ENCODE data around the gene NELL1. TPM values are rescaled to one million over a fixed set of nuclear protein-coding genes. Genes with fewer than 3 reads are reported as not detected.

The NELL1 gene
- total and polyA plus RNA-seq, 2 donors (not counting 3 experiments of a cell fraction or from before 2014, with no cell fraction given): not detected

GRCh38 chr11:20894296-20894695 is 224.9 kb downstream of the NELL1 start:
- no peaks in the 10 kb centered on the region for H3K36me3 ChIP-seq (ENCODE audit: control insufficient read depth in 2 of 2, extremely low read depth in 1 of 2, insufficient read depth in 2 of 2, low read length in 2 of 2)
- no peaks in the 10 kb centered on the region for H3K4me1 ChIP-seq (ENCODE audit: control insufficient read depth, extremely low read depth, insufficient read depth, low read length)
- no peak overlapping the region for H3K27ac ChIP-seq (ENCODE audit: insufficient read depth, low read depth, low read length)
- H3K9me1 ChIP-seq (replicated peaks; ENCODE audit: control insufficient read depth, extremely low read depth, insufficient read depth, low read length): no peaks in the 10 kb centered on the region
- H3K79me2 ChIP-seq (ENCODE audit: control insufficient read depth, insufficient read depth, low read length): no peaks in the 10 kb centered on the region
- no peaks in the 10 kb centered on the region for H3K27me3 ChIP-seq (ENCODE audit: control insufficient read depth in 2 of 2, insufficient read depth in 2 of 2, low read length in 2 of 2)
- CTCF ChIA-PET: no interaction called here
- DNase-seq (ENCODE audit: low read depth, low spot score): no peak
- no peak for FAIRE-seq
- no TSS peak for BruUV-seq (replicated peaks)
- H3K9me3 ChIP-seq (replicated peaks; ENCODE audit: control insufficient read depth, insufficient read depth, low read length): peaks cover 3% of the 10 kb centered on the region
- H4K20me1 ChIP-seq (replicated peaks; ENCODE audit: control insufficient read depth, extremely low read depth, insufficient read depth, low read length): no peaks in the 10 kb centered on the region
- POLR2A ChIA-PET: no interaction called here
- no peak overlapping the region for H3K4me3 ChIP-seq (replicated peaks in 1 of 3; ENCODE audit: insufficient read depth in 1 of 3, low read depth in 1 of 3, low read length in 3 of 3)
- no peak overlapping the region for H3K4me2 ChIP-seq (ENCODE audit: insufficient read depth, low read length)
- H3K9ac ChIP-seq (replicated peaks; ENCODE audit: extremely low read depth, insufficient read depth, low read length): no peak overlapping the region
- intact Hi-C loops (cut with micrococcal nuclease) (no loop called here), dilution Hi-C loops (cut with MboI; ENCODE audit: extremely low pct_ligation_motif_present, low sequenced_read_pairs) (no loop called here)
- H2AFZ ChIP-seq (ENCODE audit: low read depth, low read length): no peak overlapping the region
- TF ChIP-seq EZH2 (IDR thresholded peaks at IDR 0.05; ENCODE audit: borderline replicate concordance, low read depth, low read length, severe bottlenecking) (no peak), FOS (IDR thresholded peaks at IDR 0.05; ENCODE audit: borderline replicate concordance, insufficient read depth, low read length) (no peak)

GRCh38 chr11:20909995-20910726 is 240.8 kb downstream of the NELL1 start:
- ChIA-PET POLR2A (no interaction called here), CTCF (no interaction called here)
- Histone ChIP-seq H4K20me1 (replicated peaks; ENCODE audit: control insufficient read depth, extremely low read depth, insufficient read depth, low read length) (no peaks in the 10 kb centered on the region), H3K27me3 (ENCODE audit: control insufficient read depth in 2 of 2, insufficient read depth in 2 of 2, low read length in 2 of 2) (no peaks in the 10 kb centered on the region), H3K4me3 (replicated peaks in 1 of 3; ENCODE audit: insufficient read depth in 1 of 3, low read depth in 1 of 3, low read length in 3 of 3) (no peak overlapping the region), H3K36me3 (ENCODE audit: control insufficient read depth in 2 of 2, extremely low read depth in 1 of 2, insufficient read depth in 2 of 2, low read length in 2 of 2) (no peaks in the 10 kb centered on the region), H3K9me1 (replicated peaks; ENCODE audit: control insufficient read depth, extremely low read depth, insufficient read depth, low read length) (no peaks in the 10 kb centered on the region), H3K79me2 (ENCODE audit: control insufficient read depth, insufficient read depth, low read length) (no peaks in the 10 kb centered on the region), H3K27ac (ENCODE audit: insufficient read depth, low read depth, low read length) (no peak overlapping the region), H2AFZ (ENCODE audit: low read depth, low read length) (no peak overlapping the region), H3K9ac (replicated peaks; ENCODE audit: extremely low read depth, insufficient read depth, low read length) (no peak overlapping the region), H3K4me2 (ENCODE audit: insufficient read depth, low read length) (no peak overlapping the region), H3K9me3 (replicated peaks; ENCODE audit: control insufficient read depth, insufficient read depth, low read length) (no peaks in the 10 kb centered on the region), H3K4me1 (ENCODE audit: control insufficient read depth, extremely low read depth, insufficient read depth, low read length) (no peaks in the 10 kb centered on the region)
- DNase-seq (ENCODE audit: low read depth, low spot score) (no peak), FAIRE-seq (no peak)
- TF ChIP-seq MAX (IDR thresholded peaks at IDR 0.05; ENCODE audit: insufficient read depth, insufficient read length) (no peak), FOS (IDR thresholded peaks at IDR 0.05; ENCODE audit: borderline replicate concordance, insufficient read depth, low read length) (no peak), JUN (IDR thresholded peaks at IDR 0.05; ENCODE audit: borderline replicate concordance, insufficient read depth, insufficient read length, low read depth) (no peak), POLR2AphosphoS5 (IDR thresholded peaks at IDR 0.05; ENCODE audit: insufficient read depth, low read depth, low read length) (no peak), MYC (IDR thresholded peaks at IDR 0.05; ENCODE audit: low read depth, low read length) (no peak), CTCF (IDR thresholded peaks at IDR 0.05; ENCODE audit: extremely low read depth in 1 of 2, insufficient read depth in 1 of 2, low read depth in 1 of 2, low read length in 2 of 2) (no peak), POLR2A (IDR thresholded peaks at IDR 0.05; ENCODE audit: low read depth, low read length) (no peak), EZH2 (IDR thresholded peaks at IDR 0.05; ENCODE audit: borderline replicate concordance, low read depth, low read length, severe bottlenecking) (no peak), GATA2 (IDR thresholded peaks at IDR 0.05; ENCODE audit: insufficient read depth, insufficient read length, low read depth, low read length) (no peak)
- no TSS peak for BruUV-seq (replicated peaks)
- intact Hi-C loops (cut with micrococcal nuclease) (no loop called here), dilution Hi-C loops (cut with MboI; ENCODE audit: extremely low pct_ligation_motif_present, low sequenced_read_pairs) (no loop called here)

Measured in endothelial cell of umbilical vein (primary cell).